Aorta (tissue), 5 donors: Measurements from ENCODE around the gene APOL5. TPM values are rescaled to one million over a fixed set of nuclear protein-coding genes. Genes with fewer than 3 reads are reported as not detected.
"Not testable (repeated sequence)": the region's sequence is repeated elsewhere in the genome, so short reads cannot be mapped to it uniquely, and the experiment has no call there.

Source experiments
- ATAC-seq: fragments of 200-7000 bp; cut with Tn5 transposase; one replicate; pipeline ENCODE4 v1.9.1; 2022; ENCODE audit warnings: moderate library complexity; ENCODE audit not compliant: low FRiP score
- DNase-seq, 2 donors: peaks; one replicate each; pipeline ENCODE4 v3.0.0-alpha.2; 2020
- H3K27ac ChIP-seq, 2 donors: one replicate each; pipeline ENCODE4 v1.5.1; 2013; ENCODE audit warnings: low read length in 2 of 2, mild to moderate bottlenecking in 2 of 2, moderate library complexity in 2 of 2, control low read depth in 1 of 2, inconsistent platforms in 1 of 2, low read depth in 1 of 2
- H3K27me3 ChIP-seq, 2 donors: one replicate each; pipeline ENCODE4 v1.6.1; 2013; ENCODE audit warnings: control low read depth in 1 of 2, low read length in 1 of 2, mild to moderate bottlenecking in 1 of 2, moderate library complexity in 1 of 2; ENCODE audit not compliant: insufficient read depth in 2 of 2, control insufficient read depth in 1 of 2
- H3K36me3 ChIP-seq, 2 donors: one replicate each; pipeline ENCODE4 v1.6.1; 2013; ENCODE audit warnings: control low read depth in 1 of 2, low read length in 1 of 2, mild to moderate bottlenecking in 1 of 2; ENCODE audit not compliant: insufficient read depth in 2 of 2, control insufficient read depth in 1 of 2
- H3K4me1 ChIP-seq, 2 donors: one replicate each; pipeline ENCODE4 v1.6.1; 2013; ENCODE audit warnings: low read length in 2 of 2, control low read depth in 1 of 2, mild to moderate bottlenecking in 1 of 2, moderate library complexity in 1 of 2; ENCODE audit not compliant: insufficient read depth in 2 of 2, control insufficient read depth in 1 of 2
- H3K4me3 ChIP-seq, 2 donors: one replicate each; pipeline ENCODE4 v1.5.1; 2013; ENCODE audit warnings: low read length in 2 of 2, control low read depth in 1 of 2, mild to moderate bottlenecking in 1 of 2
- H3K9me3 ChIP-seq: one replicate; pipeline ENCODE4 v1.6.1; 2013; ENCODE audit warnings: mild to moderate bottlenecking, low read length; ENCODE audit not compliant: control insufficient read depth
- WGBS, 2 donors: extraction: QIAGEN DNeasy Blood & Tissue Kit; methylation state at CpG; one replicate each; pipeline ENCODE4 v1.1.7; 2013; 5-methylcytosine and 5-hydroxymethylcytosine counted together
- intact Hi-C, 2 donors: fragments of 100-400 bp; cut with DNase I; formaldehyde crosslinking; loops; one replicate each; pipeline versions ENCODE4 v1.14.2 to v1.15.0; 2022
- polyA plus RNA-seq, 2 donors: library from polyadenylated mRNA; stranded (reverse); fragments of 200-250 nt; gene quantifications; one replicate each; pipeline ENCODE4 v1.2.3, GENCODE V29; 2013
- total RNA-seq, 2 donors: library from RNA; stranded (reverse); fragmentation: NEBNext Ultra II Directional; extraction: Animal tissue kit (Norgen Biotek cat#: 25700); gene quantifications; one replicate each; pipeline ENCODE4 v1.2.1, GENCODE V29; 2021
- donor health status: healthy with polysubstance abuse.
- donor health status: Bipolar disorder and iron deficiency.
- donor health status: DM: no; HTN: no; CAD: no.
- donor health status: DM: no; HTN: no; CAD: no.
- donor health status: DM: yes; HTN: yes; CAD: no.

The APOL5 gene
- total and polyA plus RNA-seq, 4 donors, result not detected

- Histone ChIP-seq H3K4me1 (no peaks in the 10 kb centered on the region), H3K27me3 (no peaks in the 10 kb centered on the region), H3K4me3 (no peak overlapping the region), H3K9me3 (peaks cover 1% of the 10 kb centered on the region), H3K27ac (no peak overlapping the region), H3K36me3 (no peaks in the 10 kb centered on the region)
- no peak for ATAC-seq
- intact Hi-C loops, result no loop called here
- no peak for DNase-seq
Measured at GRCh38 chr22:35684732-35685131, 32.9 kb upstream of the APOL5 start.

DNA sequence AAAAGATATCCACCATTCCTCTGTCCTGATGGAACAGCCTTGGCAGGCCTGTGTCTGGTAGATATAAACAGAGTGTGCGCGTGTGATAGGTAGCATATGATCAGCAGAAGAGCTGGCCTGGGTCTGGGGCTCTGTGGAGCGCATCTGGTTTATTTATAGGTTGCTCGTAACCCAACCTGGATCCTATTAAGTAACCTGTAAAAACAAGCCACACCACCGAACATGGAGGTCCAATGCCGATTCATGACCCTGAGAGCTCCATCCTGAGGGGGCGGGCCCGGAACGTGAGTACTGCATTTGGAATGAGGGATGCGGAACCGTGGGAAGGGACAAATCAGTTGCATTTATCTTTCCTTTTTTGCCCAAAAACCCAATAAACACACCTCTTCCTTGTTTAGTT is 31.9 kb upstream of the APOL5 start:
- no peak overlapping the region for H3K27ac ChIP-seq
- WGBS, 2 donors, result 88 to 89% methylated on average over 11 of the region's 11 CpGs
- H3K4me1 ChIP-seq, result no peaks in the 10 kb centered on the region
- DNase-seq (no peak), ATAC-seq (no peak)
- intact Hi-C loops, result no loop called here
- peaks cover 1% of the 10 kb centered on the region for H3K9me3 ChIP-seq
- H3K36me3 ChIP-seq, result no peaks in the 10 kb centered on the region
- no peaks in the 10 kb centered on the region for H3K27me3 ChIP-seq
- no peak overlapping the region for H3K4me3 ChIP-seq

- intact Hi-C loops, result no loop called here
- Histone ChIP-seq H3K9me3 (peaks cover 1% of the 10 kb centered on the region), H3K4me3 (no peak overlapping the region), H3K4me1 (no peaks in the 10 kb centered on the region), H3K36me3 (no peaks in the 10 kb centered on the region), H3K27me3 (no peaks in the 10 kb centered on the region), H3K27ac (no peak overlapping the region)
- DNase-seq (no peak), ATAC-seq (no peak)
- WGBS, 2 donors, result 80 to 88% methylated on average over 4 of the region's 4 CpGs
Measured at GRCh38 chr22:35686298-35686697, 31.4 kb upstream of the APOL5 start.

GRCh38 chr22:35687461-35687860 is 30.2 kb upstream of the APOL5 start:
- Histone ChIP-seq H3K27ac (no peak overlapping the region), H3K9me3 (peaks cover 1% of the 10 kb centered on the region), H3K4me3 (no peak overlapping the region), H3K4me1 (no peaks in the 10 kb centered on the region), H3K27me3 (no peaks in the 10 kb centered on the region), H3K36me3 (no peaks in the 10 kb centered on the region)
- no peak for ATAC-seq
- WGBS, 2 donors, result 79 to 84% methylated on average over 6 of the region's 6 CpGs
- DNase-seq, result no peak
- intact Hi-C loops, result no loop called here

- H3K9me3 ChIP-seq, result peaks cover 1% of the 10 kb centered on the region
- H3K27me3 ChIP-seq, result no peaks in the 10 kb centered on the region
- WGBS, 2 donors, result 84% methylated on average over 10 of the region's 10 CpGs
- no peak for DNase-seq
- no peak for ATAC-seq
- H3K36me3 ChIP-seq, result no peaks in the 10 kb centered on the region
- no peaks in the 10 kb centered on the region for H3K4me1 ChIP-seq
- no peak overlapping the region for H3K27ac ChIP-seq
- no peak overlapping the region for H3K4me3 ChIP-seq
- intact Hi-C loops, result no loop called here
Measured at GRCh38 chr22:35688913-35689675, 28.6 kb upstream of the APOL5 start.

GRCh38 chr22:35690001-35690400 is 27.7 kb upstream of the APOL5 start:
- no peaks in the 10 kb centered on the region for H3K4me1 ChIP-seq
- DNase-seq (no peak), ATAC-seq (no peak)
- no peak overlapping the region for H3K27ac ChIP-seq
- peaks cover 1% of the 10 kb centered on the region for H3K9me3 ChIP-seq
- no peaks in the 10 kb centered on the region for H3K27me3 ChIP-seq
- intact Hi-C loops, result no loop called here
- H3K4me3 ChIP-seq, result no peak overlapping the region
- 55 to 70% methylated on average over 1 of the region's 1 CpG for WGBS, 2 donors
- H3K36me3 ChIP-seq, result no peaks in the 10 kb centered on the region

- ATAC-seq, result no peak
- no peak for DNase-seq
- H3K4me1 ChIP-seq, result no peaks in the 10 kb centered on the region
- H3K4me3 ChIP-seq, result no peak overlapping the region
- no peaks in the 10 kb centered on the region for H3K36me3 ChIP-seq
- H3K27me3 ChIP-seq, result no peaks in the 10 kb centered on the region
- no peaks in the 10 kb centered on the region for H3K9me3 ChIP-seq
- intact Hi-C loops, result no loop called here
- WGBS, 2 donors, result 82 to 85% methylated on average over 13 of the region's 13 CpGs
- no peak overlapping the region for H3K27ac ChIP-seq
Measured at GRCh38 chr22:35695202-35695601, 22.5 kb upstream of the APOL5 start.

GRCh38 chr22:35697142-35697541 is 20.5 kb upstream of the APOL5 start:
- no peaks in the 10 kb centered on the region for H3K27me3 ChIP-seq
- H3K36me3 ChIP-seq, result no peaks in the 10 kb centered on the region
- 72 to 75% methylated on average over 14 of the region's 14 CpGs for WGBS, 2 donors
- H3K27ac ChIP-seq, result no peak overlapping the region
- no peak overlapping the region for H3K4me3 ChIP-seq
- no peaks in the 10 kb centered on the region for H3K4me1 ChIP-seq
- ATAC-seq (no peak), DNase-seq (no peak)
- intact Hi-C loops, result no loop called here
- H3K9me3 ChIP-seq, result no peaks in the 10 kb centered on the region

DNA sequence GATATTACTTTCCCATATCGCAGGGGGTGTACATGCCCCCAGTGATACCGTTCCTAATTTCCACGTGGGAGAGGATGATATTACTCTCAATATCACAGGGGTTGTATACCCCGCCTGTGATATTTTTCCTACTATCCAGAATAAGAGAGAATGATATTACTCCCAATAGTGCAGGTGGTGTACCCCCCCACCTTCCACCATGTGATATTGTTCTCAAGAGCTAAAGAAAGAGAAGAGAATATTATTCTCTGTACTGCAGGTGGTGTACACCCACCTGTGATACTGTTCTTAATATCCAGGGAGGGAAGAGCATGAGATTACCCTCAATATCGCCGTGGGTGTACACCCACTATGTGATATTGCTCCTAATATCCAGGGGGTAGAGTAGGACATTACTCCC is 17.8 kb upstream of the APOL5 start:
- H3K36me3 ChIP-seq, H3K27ac ChIP-seq, H3K9me3 ChIP-seq, intact Hi-C loops, H3K4me3 ChIP-seq, ATAC-seq, H3K4me1 ChIP-seq, H3K27me3 ChIP-seq, DNase-seq: not testable (repeated sequence)
- WGBS, 2 donors, result 71 to 72% methylated on average over 6 of the region's 6 CpGs
